Activated B cell treated with CpG ODN at 0.5 μM for 24 hours (primary cell): ENCODE measurements around the gene BCAS1. TPM values are rescaled to one million over a fixed set of nuclear protein-coding genes. Genes with fewer than 3 reads are reported as not detected.

Experiments used
- ATAC-seq: fragments of 200-7000 bp; cut with Tn5 transposase; one replicate; pipeline ENCODE4 v1.10.0; 2021; ENCODE audit warnings: low read depth, mild to moderate bottlenecking, moderate library complexity
- CTCF ChIA-PET: fragments of 350-600 bp; sonication (Branson Sonifier 250); formaldehyde crosslinking; loops from one replicate; lab custom pipeline; 2021; ENCODE audit warnings: antibody characterized with exemption; lab: Charles Lee
- POLR2A ChIA-PET: fragments of 350-600 bp; sonication (Branson Sonifier 250); formaldehyde crosslinking; loops from one replicate; lab custom pipeline; 2021; ENCODE audit warnings: antibody characterized with exemption; lab: Charles Lee
- DNase-seq: peaks from one replicate; pipeline ENCODE4 v3.0.0; 2022
- H3K27ac Mint-ChIP-seq: one replicate; pipeline ENCODE4 v1.8.0; 2020; ENCODE audit warnings: mixed read lengths
- H3K27me3 Mint-ChIP-seq: one replicate; pipeline ENCODE4 v1.8.0; 2021; ENCODE audit warnings: mixed read lengths
- H3K36me3 Mint-ChIP-seq: one replicate; pipeline ENCODE4 v1.8.0; 2021; ENCODE audit warnings: low read depth, mixed read lengths
- H3K4me1 Mint-ChIP-seq: one replicate; pipeline ENCODE4 v1.8.0; 2021; ENCODE audit warnings: mixed read lengths
- H3K4me3 Mint-ChIP-seq: one replicate; pipeline ENCODE4 v1.8.0; 2020; ENCODE audit warnings: mild to moderate bottlenecking, mixed read lengths
- H3K9me3 Mint-ChIP-seq: one replicate; pipeline ENCODE4 v1.8.0; 2020; ENCODE audit warnings: mixed read lengths
- intact Hi-C: fragments of 100-400 bp; cut with micrococcal nuclease; formaldehyde crosslinking; loops from one replicate; pipeline ENCODE4 v1.15.1; 2024
- total RNA-seq: library from RNA; stranded (reverse); gene quantifications from 2 replicates; pipeline ENCODE4 v1.2.3, GENCODE V29; 2022
- TF ChIP-seq, protein P1 (sequence below): fragments of 200-600 bp; IDR thresholded peaks from one replicate; pipeline ENCODE4 v1.8.0; 2022; ENCODE audit warnings: antibody characterized with exemption, mild to moderate bottlenecking

BCAS1 gene
- total RNA-seq, 1 donor from 2014 or later: 1.7 TPM

GRCh38 chr20:53931597-53931996 is 138.8 kb downstream of the BCAS1 start:
- H3K36me3 Mint-ChIP-seq: no peaks in the 10 kb centered on the region
- intact Hi-C loops: loop anchor here (2.0 kb wide), 1 partner anchor 15 kb away; no protein-coding TSS in a partner anchor
- POLR2A ChIA-PET: interaction anchor here (11.0 kb wide), 1 partner anchor 12 kb away, joined by 182 read pairs; no protein-coding TSS in a partner anchor
- no peaks in the 10 kb centered on the region for H3K9me3 Mint-ChIP-seq
- no peaks in the 10 kb centered on the region for H3K27me3 Mint-ChIP-seq
- no peak overlapping the region for H3K4me3 Mint-ChIP-seq
- CTCF ChIA-PET: interaction anchor here (1.0 to 7.7 kb wide), 4 partner anchors 9 to 350 kb away, joined by 3 to 58 read pairs (median 12); no protein-coding TSS in a partner anchor
- ATAC-seq: no peak
- peak overlapping the region; percentile 83 for H3K27ac Mint-ChIP-seq
- DNase-seq: no peak
- H3K4me1 Mint-ChIP-seq: peaks cover 90% of the 10 kb centered on the region
- TF ChIP-seq, protein P1, sequence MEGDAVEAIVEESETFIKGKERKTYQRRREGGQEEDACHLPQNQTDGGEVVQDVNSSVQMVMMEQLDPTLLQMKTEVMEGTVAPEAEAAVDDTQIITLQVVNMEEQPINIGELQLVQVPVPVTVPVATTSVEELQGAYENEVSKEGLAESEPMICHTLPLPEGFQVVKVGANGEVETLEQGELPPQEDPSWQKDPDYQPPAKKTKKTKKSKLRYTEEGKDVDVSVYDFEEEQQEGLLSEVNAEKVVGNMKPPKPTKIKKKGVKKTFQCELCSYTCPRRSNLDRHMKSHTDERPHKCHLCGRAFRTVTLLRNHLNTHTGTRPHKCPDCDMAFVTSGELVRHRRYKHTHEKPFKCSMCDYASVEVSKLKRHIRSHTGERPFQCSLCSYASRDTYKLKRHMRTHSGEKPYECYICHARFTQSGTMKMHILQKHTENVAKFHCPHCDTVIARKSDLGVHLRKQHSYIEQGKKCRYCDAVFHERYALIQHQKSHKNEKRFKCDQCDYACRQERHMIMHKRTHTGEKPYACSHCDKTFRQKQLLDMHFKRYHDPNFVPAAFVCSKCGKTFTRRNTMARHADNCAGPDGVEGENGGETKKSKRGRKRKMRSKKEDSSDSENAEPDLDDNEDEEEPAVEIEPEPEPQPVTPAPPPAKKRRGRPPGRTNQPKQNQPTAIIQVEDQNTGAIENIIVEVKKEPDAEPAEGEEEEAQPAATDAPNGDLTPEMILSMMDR: no peak

- peak overlapping the region; percentile 83 for H3K27ac Mint-ChIP-seq
- DNase-seq: no peak
- ChIA-PET POLR2A (interaction anchor here (1.0 to 11.0 kb wide), 4 partner anchors 9 to 192 kb away, joined by 3 to 182 read pairs (median 6); no protein-coding TSS in a partner anchor), CTCF (interaction anchor here (1.0 to 7.7 kb wide), 4 partner anchors 9 to 349 kb away, joined by 3 to 58 read pairs (median 12); no protein-coding TSS in a partner anchor)
- no peaks in the 10 kb centered on the region for H3K27me3 Mint-ChIP-seq
- H3K36me3 Mint-ChIP-seq: no peaks in the 10 kb centered on the region
- no peak for ATAC-seq
- peak overlapping the region; percentile 16 for H3K4me3 Mint-ChIP-seq
- TF ChIP-seq, protein P1: no peak
- intact Hi-C loops: loop anchor here (2.0 kb wide), 1 partner anchor 14 kb away; no protein-coding TSS in a partner anchor
- H3K9me3 Mint-ChIP-seq: no peaks in the 10 kb centered on the region
- H3K4me1 Mint-ChIP-seq: peaks cover 90% of the 10 kb centered on the region
Observed at GRCh38 chr20:53930651-53931504, 139.5 kb downstream of the BCAS1 start.

DNA sequence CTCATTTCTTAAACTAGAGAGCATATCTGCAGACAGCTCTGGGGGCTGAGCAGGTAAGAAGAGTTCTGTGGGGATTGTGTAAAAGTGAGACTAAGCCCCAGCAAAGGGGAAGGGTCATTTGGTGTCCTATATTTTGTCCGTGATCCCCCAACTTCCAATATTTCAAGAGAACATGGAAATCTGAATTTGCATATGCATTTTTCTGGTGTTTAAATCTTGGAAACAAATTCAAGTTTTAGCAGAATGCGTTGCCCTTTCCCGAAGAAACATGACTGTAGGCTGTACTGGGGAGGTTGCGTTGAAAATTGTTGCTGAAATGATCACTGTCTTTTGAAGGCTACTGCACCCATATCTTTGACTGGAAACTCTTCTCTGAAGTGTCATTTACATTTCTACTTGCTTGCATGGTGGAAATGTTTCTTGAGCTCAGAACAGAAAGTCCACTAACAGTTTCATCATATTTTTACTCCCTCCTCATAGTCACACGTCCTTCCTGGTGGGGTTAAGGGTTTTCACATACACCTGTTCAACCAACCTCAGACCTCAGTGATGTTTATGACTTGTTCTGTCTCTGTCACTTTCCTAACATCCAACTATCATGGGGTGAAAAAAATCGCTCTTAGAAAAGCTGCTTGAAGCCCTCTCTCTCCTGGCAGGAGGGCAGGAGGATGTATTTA is 140.3 kb downstream of the BCAS1 start:
- POLR2A ChIA-PET: interaction anchor here (0.5 to 11.0 kb wide), 6 partner anchors 9 to 335 kb away, joined by 3 to 182 read pairs (median 5); no protein-coding TSS in a partner anchor

DNA sequence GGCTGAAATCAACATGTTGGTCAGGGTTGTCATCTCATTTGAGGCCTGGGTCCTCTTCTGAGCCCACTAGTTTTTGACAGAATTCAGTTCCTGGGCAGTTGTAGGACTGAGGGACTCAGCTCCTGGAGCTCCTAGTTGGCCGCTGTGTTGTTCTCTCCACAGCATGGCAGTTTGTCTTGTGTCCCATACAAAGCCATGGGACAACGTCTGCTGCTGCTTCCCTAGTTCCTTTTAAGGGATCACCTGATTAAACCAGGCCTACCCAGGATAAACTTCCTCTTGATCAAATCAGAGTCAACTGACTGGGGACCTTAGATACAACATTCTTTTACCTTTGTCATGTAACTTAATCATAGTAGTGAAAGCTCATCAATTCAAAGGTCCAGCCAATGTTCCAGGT is 141.0 kb downstream of the BCAS1 start:
- H3K27ac Mint-ChIP-seq: peak overlapping the region; percentile 83
- TF ChIP-seq, protein P1: no peak
- ATAC-seq (no peak), DNase-seq (no peak)
- H3K27me3 Mint-ChIP-seq: no peaks in the 10 kb centered on the region
- H3K9me3 Mint-ChIP-seq: no peaks in the 10 kb centered on the region
- intact Hi-C loops: no loop called here
- POLR2A ChIA-PET: interaction anchor here (1.0 to 11.0 kb wide), 4 partner anchors 10 to 13 kb away, joined by 3 to 182 read pairs (median 21); no protein-coding TSS in a partner anchor
- CTCF ChIA-PET: interaction anchor here (1.2 to 7.7 kb wide), 4 partner anchors 9 to 16 kb away, joined by 3 to 58 read pairs (median 13); no protein-coding TSS in a partner anchor
- H3K36me3 Mint-ChIP-seq: no peaks in the 10 kb centered on the region
- H3K4me1 Mint-ChIP-seq: peaks cover 88% of the 10 kb centered on the region
- H3K4me3 Mint-ChIP-seq: no peak overlapping the region

More for the DNA sequence above, 140.3 kb downstream of the BCAS1 start:
- Mint-ChIP-seq H3K4me3 (peak overlapping the region; percentile 16), H3K36me3 (no peaks in the 10 kb centered on the region), H3K27me3 (no peaks in the 10 kb centered on the region), H3K9me3 (no peaks in the 10 kb centered on the region), H3K4me1 (peaks cover 90% of the 10 kb centered on the region), H3K27ac (peak overlapping the region; percentile 83)
- ATAC-seq (no peak), DNase-seq (no peak)
- CTCF ChIA-PET: interaction anchor here (1.2 to 7.7 kb wide), 5 partner anchors 8 to 15 kb away, joined by 3 to 58 read pairs (median 5); no protein-coding TSS in a partner anchor
- intact Hi-C loops: loop anchor here (2.0 kb wide), 1 partner anchor 13 kb away; no protein-coding TSS in a partner anchor
- TF ChIP-seq, protein P1: no peak
